GM12872 (cell line): Measurements from ENCODE around the gene OXSR1.

Experiments
- CTCF ChIP-seq: IDR thresholded peaks from 3 replicates; pipeline ENCODE4 v1.5.1; 2011; ENCODE audit warnings: low read depth, mild to moderate bottlenecking, low read length, moderate library complexity; ENCODE audit not compliant: insufficient read depth

Gene OXSR1

DNA sequence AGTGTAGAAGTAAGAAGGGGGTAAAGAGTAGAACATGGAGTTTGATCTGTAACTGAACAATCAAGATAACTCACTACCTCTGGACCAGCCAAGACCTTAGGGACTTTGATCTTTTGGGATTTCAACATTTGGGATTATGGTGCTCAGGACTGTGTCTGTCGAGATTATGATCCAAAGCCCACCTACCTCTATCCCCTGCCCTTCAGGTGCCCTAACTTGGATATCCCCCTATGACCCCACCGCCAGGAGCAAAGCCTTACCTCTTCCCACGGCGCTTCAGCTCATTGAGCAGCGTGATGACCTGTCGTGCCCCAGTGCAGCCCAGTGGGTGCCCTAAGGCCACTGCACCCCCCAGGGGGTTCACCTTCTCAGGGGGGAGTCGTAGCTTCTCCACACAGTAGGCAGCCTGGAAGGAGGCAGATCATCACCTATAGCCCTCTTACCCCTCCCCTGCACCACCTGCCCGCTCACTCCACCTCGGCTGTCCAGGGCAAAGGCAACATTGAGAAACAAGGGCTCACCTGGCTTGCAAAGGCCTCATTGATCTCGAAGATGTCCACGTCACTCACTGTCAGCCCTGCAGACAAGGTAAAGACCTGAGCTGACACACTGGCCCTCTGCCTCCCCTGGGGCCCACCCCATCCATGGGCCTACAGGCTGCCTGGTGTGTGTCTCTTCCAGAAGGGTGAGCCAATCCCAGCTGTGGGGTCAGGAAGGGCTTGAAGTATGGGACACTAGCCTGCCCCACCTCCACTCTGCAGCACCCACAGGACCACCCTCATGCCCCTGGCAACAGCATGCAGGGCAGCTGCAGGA is 39.8 kb upstream of the OXSR1 start:
- no peak for TF ChIP-seq CTCF

GRCh38 chr3:38126121-38126892 is 39.0 kb upstream of the OXSR1 start:
- no peak for TF ChIP-seq CTCF

GRCh38 chr3:38127611-38128302 is 37.6 kb upstream of the OXSR1 start:
- no peak for TF ChIP-seq CTCF

DNA sequence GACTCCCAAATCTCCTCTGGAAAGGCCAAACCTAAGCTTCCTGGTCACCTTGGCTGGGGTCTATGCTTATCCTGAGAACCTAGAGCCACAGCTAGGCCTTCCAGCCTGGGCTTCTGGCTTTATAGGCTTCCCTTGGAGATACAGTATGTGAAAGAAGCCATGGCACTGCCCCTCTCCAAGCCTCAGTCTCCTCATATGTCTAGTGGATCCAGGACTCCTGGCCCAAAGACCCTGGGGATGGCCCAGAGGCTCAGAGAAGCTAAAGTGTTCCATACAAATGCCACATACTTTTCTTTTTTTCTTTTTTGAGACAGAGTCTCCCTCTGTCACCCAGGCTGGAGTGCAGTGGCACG is 37.1 kb upstream of the OXSR1 start:
- no peak for TF ChIP-seq CTCF

- TF ChIP-seq CTCF, result no peak
Measured at GRCh38 chr3:38129058-38129457, 36.3 kb upstream of the OXSR1 start.

DNA sequence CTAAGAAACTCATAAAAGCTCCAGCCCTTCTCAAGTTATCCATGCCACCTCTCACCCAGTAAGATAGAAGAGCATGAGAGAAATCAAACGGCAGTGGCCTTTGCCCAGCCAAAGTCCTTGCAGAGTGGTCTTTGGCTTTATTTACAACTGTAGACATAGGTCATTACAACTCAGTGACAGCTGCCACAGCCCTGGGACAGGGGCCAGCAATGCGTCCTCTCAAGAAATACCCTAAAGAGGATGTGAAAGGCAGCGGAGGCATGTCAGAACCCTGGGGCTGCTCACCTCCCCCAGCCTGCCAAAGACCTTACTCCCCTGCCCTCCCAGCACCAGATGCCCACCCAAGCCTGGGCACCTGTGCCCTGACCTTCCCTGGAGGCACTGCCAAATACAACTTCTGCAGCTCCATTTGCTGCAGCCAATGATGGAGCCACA is 34.7 kb upstream of the OXSR1 start:
- no peak for TF ChIP-seq CTCF
